HL-60 (cell line): ENCODE data around the gene YLPM1.

Experiments
- CTCF ChIP-seq: IDR thresholded peaks from one replicate; pipeline ENCODE4 v1.5.1; 2011; ENCODE audit warnings: low read length, control low read depth, inconsistent platforms; ENCODE audit not compliant: insufficient read depth
- GABPA ChIP-seq: IDR thresholded peaks from 2 replicates; pipeline ENCODE4 v1.6.1; 2012; ENCODE audit warnings: low read depth
- POLR2AphosphoS5 ChIP-seq: IDR thresholded peaks from 2 replicates; pipeline ENCODE4 v1.6.1; 2012; ENCODE audit warnings: low read depth
- SPI1 ChIP-seq: IDR thresholded peaks from 2 replicates; pipeline ENCODE4 v1.6.1; 2012; ENCODE audit warnings: low read depth, mild to moderate bottlenecking, borderline replicate concordance

- TF ChIP-seq GABPA (no peak), CTCF (no peak), SPI1 (no peak), POLR2AphosphoS5 (no peak)
Measured at GRCh38 chr14:74832849-74833248, 69.7 kb downstream of the YLPM1 start.
